Measurements from ENCODE around the gene SBNO2.

The SBNO2 gene

GRCh38 chr19:1153891-1154730 is 20.0 kb downstream of the SBNO2 start:
- no peak for DNase-seq

GRCh38 chr19:1151917-1152587 is 22.0 kb downstream of the SBNO2 start:
- DNase-seq: no peak

GRCh38 chr19:1151037-1151724 is 22.9 kb downstream of the SBNO2 start:
- no peak for DNase-seq

DNA sequence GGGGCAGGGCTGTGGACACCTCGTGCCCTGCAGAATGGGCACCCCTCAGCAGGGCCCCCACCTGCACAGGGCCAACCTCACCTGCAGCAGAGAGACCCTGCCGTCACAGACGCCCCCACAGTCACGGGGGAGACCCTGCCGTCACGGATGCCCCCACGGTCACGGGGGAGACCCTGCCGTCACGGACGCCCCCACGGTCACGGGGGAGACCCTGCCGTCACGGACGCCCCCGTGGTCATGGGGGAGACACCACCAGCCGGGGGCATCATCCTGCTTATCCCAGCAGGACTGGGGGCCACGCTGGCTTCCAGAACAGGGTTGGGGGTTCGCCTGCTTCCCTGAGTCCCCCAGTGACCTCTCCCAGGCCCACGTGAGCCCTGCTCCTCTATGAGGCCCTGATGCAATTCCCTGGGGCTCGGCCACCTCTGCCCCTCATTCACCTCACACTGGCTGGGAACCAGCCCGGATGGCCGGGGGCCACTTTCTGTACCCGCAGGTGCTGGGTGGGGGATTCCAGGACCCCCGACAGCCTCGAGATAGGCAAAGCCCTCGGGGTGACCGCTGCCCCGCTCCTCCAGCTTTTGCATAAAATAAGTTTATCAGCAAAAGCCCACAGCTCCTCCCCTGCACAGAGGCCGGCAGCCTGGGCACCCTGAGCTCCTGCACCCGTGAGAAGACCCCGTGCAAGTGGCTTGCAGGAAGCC is 23.6 kb downstream of the SBNO2 start:
- no peak for DNase-seq

DNA sequence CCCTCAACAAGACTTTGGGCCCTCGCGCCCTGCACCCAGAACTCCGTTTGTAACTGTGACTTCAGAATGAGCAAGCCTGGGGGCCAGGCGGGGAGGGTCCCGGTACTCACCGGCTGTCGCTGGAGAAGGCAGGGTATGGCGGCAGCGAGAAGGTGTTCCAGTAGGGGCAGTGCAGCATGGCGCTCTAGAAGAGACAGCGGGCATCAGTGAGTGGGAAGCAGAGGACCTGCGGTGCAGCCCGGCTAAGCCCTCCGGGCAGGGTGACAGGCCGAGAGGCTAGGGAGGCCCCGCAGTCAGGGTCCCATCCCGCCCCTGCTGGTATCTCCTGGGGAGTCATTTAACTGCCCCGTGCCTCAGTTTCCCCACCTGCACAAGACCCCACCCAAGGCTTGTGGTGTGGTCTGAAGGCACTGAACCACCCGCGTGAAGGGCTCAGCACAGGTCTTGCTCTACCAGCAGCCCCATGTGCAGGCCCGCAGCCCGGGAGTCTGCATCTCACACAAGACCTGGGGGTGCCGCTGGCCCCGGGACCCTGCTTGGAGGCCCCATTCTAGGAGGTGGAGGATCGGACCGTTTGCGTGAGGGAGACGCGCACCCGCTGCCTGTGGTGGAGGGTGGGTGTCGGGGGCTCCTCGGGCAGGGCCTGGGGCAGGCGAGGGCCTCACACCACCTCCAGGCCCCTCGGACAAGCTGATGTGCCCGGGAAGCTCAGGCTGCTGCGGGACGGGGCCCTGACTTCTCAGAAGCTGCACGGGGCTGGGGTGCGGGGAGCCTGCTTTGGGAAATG is 24.6 kb downstream of the SBNO2 start:
- DNase-seq: no peak

DNA sequence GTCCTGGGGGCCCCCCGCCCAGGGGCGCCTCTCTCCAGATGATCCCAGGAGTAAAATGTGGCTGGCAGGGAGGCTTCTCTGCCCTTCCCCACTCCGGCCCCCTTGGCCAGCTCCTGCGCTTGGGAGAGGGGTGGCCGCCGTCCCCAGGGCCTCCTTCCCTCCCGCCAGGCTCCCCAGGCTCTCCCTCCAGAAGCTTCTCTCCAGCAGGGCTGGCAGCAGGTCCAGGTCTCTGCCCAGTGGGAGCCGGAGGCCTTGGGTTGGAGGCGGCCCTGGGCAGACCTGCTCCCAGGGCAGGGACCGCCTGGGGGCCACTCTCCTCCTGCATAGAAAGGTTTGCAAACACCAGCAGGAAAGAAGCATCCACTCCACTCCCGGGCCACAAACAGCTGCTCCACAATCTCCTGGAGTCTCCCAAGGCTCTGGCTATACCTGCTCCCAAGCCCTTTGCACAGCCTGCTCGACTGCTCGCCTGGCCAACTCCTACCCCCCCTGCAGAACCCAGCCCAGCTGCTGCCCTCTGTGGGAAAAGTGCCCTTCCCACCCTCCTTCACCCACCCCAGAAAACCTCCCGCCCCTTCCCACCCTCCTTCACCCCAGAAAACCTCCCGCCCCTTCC is 26.0 kb downstream of the SBNO2 start:
- no peak for DNase-seq

- DNase-seq: no peak
These were observed 26.9 kb downstream of the SBNO2 start for GRCh38 chr19:1146858-1147780.

- no peak for DNase-seq
These were observed 27.7 kb downstream of the SBNO2 start for GRCh38 chr19:1146412-1146699.

GRCh38 chr19:1145635-1146411 is 28.2 kb downstream of the SBNO2 start:
- DNase-seq: no peak

DNA sequence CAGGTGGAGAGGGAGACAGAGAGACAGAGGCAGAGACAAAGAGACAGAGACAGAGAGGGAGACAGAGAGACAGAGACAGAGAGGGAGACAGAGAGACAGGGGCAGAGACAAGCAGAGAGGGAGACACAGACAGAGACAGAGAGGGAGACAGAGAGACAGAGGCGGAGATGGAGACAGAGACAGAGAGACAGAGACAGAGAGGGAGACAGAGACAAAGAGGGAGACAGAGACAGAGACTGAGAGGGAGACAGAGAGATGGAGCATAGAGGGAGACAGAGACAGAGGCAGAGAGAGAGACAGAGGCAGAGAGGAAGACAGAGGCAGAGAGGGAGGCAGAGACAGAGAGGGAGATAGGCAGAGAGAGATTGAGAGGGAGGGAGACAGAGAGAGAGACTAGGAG is 29.3 kb downstream of the SBNO2 start:
- DNase-seq: no peak

DNA sequence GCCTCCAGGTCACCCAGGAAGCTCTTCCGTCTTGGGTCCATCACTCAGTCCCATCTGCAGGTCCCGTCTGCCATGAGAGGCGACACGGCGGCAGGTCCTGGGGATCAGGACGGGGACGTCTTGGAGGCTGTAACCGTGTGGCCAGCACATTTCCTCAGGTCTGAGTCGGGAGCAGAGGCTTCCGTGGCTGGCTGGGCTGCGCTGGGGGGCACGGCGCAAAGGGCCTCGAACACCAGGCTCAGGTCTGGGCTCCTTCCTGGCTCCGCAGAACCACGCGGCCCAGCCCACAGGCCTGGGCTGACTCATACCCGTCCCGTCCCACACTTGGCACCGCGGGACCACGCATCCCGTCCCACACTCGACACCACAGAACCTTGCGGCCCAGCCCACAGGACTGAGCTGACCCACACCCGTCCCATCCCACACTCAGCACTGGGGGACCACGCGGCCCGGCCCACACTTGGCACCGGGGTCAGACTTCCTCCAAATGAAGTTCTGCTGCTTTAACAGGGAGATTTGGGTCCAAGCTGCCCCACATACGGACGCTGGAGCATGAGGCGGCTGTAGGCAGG is 30.2 kb downstream of the SBNO2 start:
- no peak for DNase-seq

- DNase-seq: no peak
These were observed 32.1 kb downstream of the SBNO2 start for GRCh38 chr19:1141944-1142343.

GRCh38 chr19:1140272-1141027 is 33.6 kb downstream of the SBNO2 start:
- DNase-seq: no peak

GRCh38 chr19:1139126-1139525 is 34.9 kb downstream of the SBNO2 start:
- DNase-seq: no peak

- no peak for DNase-seq
These were observed 35.9 kb downstream of the SBNO2 start for GRCh38 chr19:1138121-1138520.

DNA sequence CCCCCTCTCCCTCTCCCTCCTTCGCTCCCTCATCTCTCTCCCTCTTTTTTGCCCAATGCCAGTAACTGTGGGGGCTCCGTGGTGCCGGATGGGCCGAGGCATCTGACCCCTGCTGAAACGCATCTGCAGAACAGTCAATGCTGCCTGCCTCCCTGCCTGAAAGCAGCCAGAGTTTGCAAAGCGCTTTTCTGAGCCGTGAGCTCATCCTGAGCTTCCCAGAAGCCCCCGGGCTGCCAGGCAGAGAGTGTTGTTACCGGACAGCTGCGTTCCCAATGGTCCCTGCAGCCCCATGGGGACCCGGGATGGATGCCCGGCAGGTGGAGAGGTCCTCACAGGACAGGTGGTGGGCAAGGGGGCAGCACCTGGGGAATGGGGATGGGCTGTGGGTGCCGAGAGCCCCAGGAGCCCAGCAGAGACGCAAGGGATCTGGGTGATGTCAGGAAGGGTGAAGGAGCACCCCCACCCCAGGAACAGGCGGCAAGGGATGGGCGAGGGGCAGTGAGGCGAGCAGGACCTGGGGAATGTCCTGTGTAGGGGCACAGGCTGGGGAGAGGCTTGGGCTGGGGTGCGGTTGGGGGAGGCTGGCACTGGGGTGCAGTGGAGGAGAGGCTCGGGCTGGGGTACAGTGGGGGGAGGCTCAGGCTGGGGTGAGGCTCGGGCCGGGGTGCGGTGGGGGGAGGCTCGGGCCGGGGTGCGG is 37.3 kb downstream of the SBNO2 start:
- DNase-seq: no peak

DNA sequence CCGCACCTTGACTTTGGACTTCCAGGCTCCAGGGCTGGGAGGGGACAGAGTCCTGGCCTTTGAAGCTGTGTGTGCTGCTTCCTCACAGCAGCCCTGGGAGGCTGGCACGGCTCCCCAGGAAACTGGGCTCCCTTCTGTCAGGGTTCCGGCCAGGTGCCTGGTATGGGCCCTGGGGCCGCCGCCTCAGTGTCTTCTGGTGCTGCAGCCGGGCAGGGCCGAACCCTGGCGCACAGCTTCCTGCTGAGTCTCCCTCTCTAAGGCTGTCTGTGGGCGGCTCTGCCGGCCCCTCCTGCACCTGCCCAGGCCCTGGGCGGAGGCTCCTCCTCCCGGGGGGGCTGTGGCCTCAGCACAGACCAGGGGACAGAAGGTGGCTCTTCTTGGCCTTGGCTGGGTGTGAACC is 37.9 kb downstream of the SBNO2 start:
- no peak for DNase-seq

DNA sequence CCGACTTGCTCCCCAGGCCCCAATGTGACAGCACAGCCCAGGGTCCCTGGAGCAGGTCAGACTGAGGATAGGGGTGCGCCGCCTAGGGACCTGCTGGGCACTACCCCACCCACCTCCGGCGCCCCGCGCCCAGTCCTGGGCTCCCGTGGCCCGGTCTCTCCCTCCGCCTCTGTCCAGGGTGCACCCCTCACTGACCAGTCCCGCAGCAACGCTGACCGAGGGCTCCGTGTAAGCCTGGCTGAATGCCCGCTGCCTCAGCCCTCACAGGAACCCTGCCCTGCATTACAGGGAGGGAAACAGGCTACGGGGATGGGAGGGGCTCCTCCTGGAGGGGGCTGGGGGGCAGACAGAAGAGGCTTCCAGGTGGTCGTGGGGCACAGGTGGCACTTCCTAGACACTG is 38.6 kb downstream of the SBNO2 start:
- no peak for DNase-seq
